ENCODE results near the gene TGOLN2.
"Not testable (repeated sequence)": the region's sequence is repeated elsewhere in the genome, so short reads cannot be mapped to it uniquely, and the experiment has no call there.

TGOLN2 gene

DNA sequence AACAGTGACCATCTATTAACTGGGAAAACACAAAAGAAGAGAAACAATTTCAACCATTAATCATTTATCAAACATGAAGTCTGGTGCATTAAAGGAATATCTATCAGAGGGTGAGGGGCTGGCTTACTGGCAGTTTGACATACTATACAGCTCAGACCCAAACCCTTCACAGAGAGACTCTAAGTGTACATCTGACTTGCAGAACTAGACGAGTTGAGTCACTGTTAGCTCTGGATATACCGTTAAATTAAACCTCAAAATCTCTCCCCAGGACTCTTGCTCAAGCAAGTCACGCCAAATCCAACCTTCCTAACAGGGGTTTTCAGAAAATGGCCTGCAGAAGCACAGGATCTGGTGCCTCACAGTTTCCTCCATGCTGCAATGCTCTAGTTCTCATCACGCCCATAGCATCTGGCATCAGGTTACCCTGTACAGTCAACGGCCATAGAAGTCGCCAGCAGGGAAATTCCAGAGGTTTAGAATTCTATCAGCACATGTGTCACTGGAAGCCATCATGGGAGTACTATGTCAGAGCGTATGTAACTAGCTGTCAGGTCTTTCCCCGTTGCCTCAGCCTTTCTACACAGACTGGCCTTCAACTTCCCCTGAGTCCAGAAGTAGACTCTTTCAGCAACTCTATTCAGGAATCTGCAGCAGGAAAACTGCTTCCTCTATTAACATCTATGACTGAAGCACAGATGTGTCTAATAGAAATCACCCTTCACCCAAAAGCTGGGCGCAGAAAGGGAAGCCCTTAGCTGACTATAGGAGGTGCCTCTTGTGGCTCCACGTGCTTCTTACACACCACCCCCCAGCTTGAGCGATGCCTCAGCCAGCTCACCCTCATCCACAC lies 9.3 kb downstream of the TGOLN2 start:
- no peaks in the 10 kb centered on the region for H3K27me3 ChIP-seq (ENCODE audit: control insufficient read depth, insufficient read depth, low read length)
- no peak overlapping the region for H3K9ac ChIP-seq (ENCODE audit: low read length)
- no peaks in the 10 kb centered on the region for H3K9me3 ChIP-seq (ENCODE audit: control insufficient read depth, low read depth, low read length)
- H3K36me3 ChIP-seq (ENCODE audit: control insufficient read depth, low read depth, low read length), result peaks cover 43% of the 10 kb centered on the region
- no peak overlapping the region for H3K4me3 ChIP-seq (ENCODE audit: low read length)
- H3K27ac ChIP-seq (ENCODE audit: low read length), result no peak overlapping the region
- no peaks in the 10 kb centered on the region for H3K4me1 ChIP-seq (ENCODE audit: control insufficient read depth, low read depth, low read length)

DNA sequence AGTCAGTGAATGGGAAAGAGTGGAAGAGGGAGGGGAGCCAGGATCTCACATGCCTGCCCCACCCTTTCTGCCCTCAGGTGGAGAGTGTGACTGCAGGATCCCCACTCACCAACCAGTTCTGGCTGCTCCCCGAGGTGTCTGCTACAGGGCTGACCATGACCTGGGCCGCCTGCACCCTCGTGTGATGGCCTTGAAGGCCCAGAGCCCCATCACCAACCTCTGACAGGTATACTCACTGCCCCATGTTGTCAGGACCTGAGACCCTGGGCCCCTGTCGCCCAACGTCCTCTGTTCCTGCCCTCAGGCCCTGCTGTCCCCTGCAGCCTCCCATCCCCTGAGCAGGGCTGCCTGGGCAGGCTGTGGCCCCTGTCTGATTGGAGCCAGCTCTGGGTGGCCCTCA lies 11.9 kb downstream of the TGOLN2 start:
- H3K4me3 ChIP-seq (ENCODE audit: low read length); H3K4me1 ChIP-seq (ENCODE audit: control insufficient read depth, low read depth, low read length); H3K9me3 ChIP-seq (ENCODE audit: control insufficient read depth, low read depth, low read length); H3K27me3 ChIP-seq (ENCODE audit: control insufficient read depth, insufficient read depth, low read length); H3K9ac ChIP-seq (ENCODE audit: low read length); H3K27ac ChIP-seq (ENCODE audit: low read length): not testable (repeated sequence)
- peaks cover 24% of the 10 kb centered on the region for H3K36me3 ChIP-seq (ENCODE audit: control insufficient read depth, low read depth, low read length)

DNA sequence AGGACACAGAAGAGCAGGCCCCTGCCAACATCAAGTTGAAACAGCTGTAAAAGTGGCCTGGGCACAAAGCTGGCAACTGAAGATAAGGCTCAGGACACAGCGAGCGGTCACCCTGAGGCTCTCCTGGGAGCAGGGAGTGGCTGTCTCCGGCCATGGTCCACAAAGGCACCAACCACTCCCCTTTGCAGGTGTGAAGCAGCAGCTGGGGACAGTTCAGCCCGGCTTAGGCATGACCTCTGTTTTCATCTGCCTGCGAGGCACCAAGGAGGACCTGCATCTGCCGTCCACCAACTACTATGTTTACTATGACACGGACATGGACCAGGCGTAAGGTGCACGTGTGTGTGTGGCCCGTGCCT lies 12.9 kb downstream of the TGOLN2 start:
- Histone ChIP-seq H3K27ac (ENCODE audit: low read length) (no peak overlapping the region), H3K27me3 (ENCODE audit: control insufficient read depth, insufficient read depth, low read length) (no peaks in the 10 kb centered on the region), H3K4me1 (ENCODE audit: control insufficient read depth, low read depth, low read length) (no peaks in the 10 kb centered on the region), H3K4me3 (ENCODE audit: low read length) (no peak overlapping the region), H3K9ac (ENCODE audit: low read length) (no peak overlapping the region), H3K36me3 (ENCODE audit: control insufficient read depth, low read depth, low read length) (peaks cover 21% of the 10 kb centered on the region), H3K9me3 (ENCODE audit: control insufficient read depth, low read depth, low read length) (no peaks in the 10 kb centered on the region)

DNA sequence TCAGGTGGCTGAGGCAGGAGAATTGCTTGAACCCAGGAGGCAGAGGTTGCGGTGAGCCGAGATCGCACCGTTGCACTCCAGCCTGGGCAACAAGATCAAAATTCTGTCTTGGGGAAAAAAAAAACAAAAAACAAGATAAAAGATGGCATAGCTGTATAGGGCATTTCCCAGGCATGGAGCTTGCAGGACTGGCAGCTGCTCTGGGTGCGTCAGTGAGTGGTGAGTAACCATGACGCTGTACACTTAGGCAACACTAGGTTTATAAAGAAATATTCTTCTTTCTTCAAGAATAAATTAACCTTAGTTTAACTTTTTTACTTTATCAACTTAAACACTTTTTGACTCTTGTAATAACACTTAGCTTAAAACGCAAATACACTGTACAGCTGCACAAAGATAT lies 15.4 kb downstream of the TGOLN2 start:
- H3K9ac ChIP-seq (ENCODE audit: low read length), result no peak overlapping the region
- H3K36me3 ChIP-seq (ENCODE audit: control insufficient read depth, low read depth, low read length), result peaks cover 35% of the 10 kb centered on the region
- H3K27me3 ChIP-seq (ENCODE audit: control insufficient read depth, insufficient read depth, low read length), result no peaks in the 10 kb centered on the region
- no peak overlapping the region for H3K27ac ChIP-seq (ENCODE audit: low read length)
- H3K4me3 ChIP-seq (ENCODE audit: low read length), result no peak overlapping the region
- no peaks in the 10 kb centered on the region for H3K4me1 ChIP-seq (ENCODE audit: control insufficient read depth, low read depth, low read length)
- H3K9me3 ChIP-seq (ENCODE audit: control insufficient read depth, low read depth, low read length), result no peaks in the 10 kb centered on the region

GRCh38 chr2:85310330-85310729 lies 17.5 kb downstream of the TGOLN2 start:
- peaks cover 46% of the 10 kb centered on the region for H3K36me3 ChIP-seq (ENCODE audit: control insufficient read depth, low read depth, low read length)
- no peak overlapping the region for H3K27ac ChIP-seq (ENCODE audit: low read length)
- no peak overlapping the region for H3K9ac ChIP-seq (ENCODE audit: low read length)
- no peak overlapping the region for H3K4me3 ChIP-seq (ENCODE audit: low read length)
- H3K4me1 ChIP-seq (ENCODE audit: control insufficient read depth, low read depth, low read length), result no peaks in the 10 kb centered on the region
- H3K27me3 ChIP-seq (ENCODE audit: control insufficient read depth, insufficient read depth, low read length), result no peaks in the 10 kb centered on the region
- H3K9me3 ChIP-seq (ENCODE audit: control insufficient read depth, low read depth, low read length), result no peaks in the 10 kb centered on the region

- H3K4me1 ChIP-seq (ENCODE audit: control insufficient read depth, low read depth, low read length), result no peaks in the 10 kb centered on the region
- no peaks in the 10 kb centered on the region for H3K27me3 ChIP-seq (ENCODE audit: control insufficient read depth, insufficient read depth, low read length)
- no peak overlapping the region for H3K4me3 ChIP-seq (ENCODE audit: low read length)
- H3K9me3 ChIP-seq (ENCODE audit: control insufficient read depth, low read depth, low read length), result no peaks in the 10 kb centered on the region
- H3K9ac ChIP-seq (ENCODE audit: low read length), result no peak overlapping the region
- H3K27ac ChIP-seq (ENCODE audit: low read length), result no peak overlapping the region
- H3K36me3 ChIP-seq (ENCODE audit: control insufficient read depth, low read depth, low read length), result peaks cover 52% of the 10 kb centered on the region
These were observed 18.0 kb downstream of the TGOLN2 start for GRCh38 chr2:85309699-85310321.

DNA sequence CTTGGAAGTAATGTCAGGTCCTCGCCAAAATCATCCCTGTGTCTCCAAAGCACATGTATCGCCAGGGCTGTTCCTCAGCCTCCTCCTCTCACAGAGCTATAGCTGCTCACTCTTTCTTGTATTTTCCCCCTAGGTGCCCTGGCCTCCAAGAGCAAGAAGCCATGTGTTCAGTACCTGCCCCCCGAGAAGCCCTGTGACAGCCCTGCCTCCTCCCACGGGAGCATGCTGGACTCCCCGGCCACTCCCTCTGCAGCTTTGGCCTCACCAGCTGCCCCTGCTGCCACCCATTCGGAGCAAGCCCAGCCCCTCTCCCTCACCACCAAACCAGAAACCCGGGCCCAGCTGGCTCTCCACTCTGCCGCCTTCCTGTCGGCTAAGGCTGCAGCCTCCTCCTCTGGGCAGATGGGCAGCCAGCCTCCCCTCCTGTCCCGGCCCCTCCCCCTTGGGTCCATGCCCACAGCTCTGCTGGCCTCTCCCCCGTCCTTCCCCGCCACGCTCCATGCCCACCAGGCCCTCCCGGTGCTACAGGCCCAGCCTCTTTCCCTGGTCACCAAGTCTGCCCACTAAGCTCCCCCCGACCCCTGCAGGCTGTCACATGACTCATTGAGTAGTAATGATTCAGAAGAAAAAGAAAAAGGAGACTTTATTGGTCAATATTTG lies 18.8 kb downstream of the TGOLN2 start:
- no peak overlapping the region for H3K9ac ChIP-seq (ENCODE audit: low read length)
- no peaks in the 10 kb centered on the region for H3K27me3 ChIP-seq (ENCODE audit: control insufficient read depth, insufficient read depth, low read length)
- H3K4me1 ChIP-seq (ENCODE audit: control insufficient read depth, low read depth, low read length), result no peaks in the 10 kb centered on the region
- no peaks in the 10 kb centered on the region for H3K9me3 ChIP-seq (ENCODE audit: control insufficient read depth, low read depth, low read length)
- no peak overlapping the region for H3K27ac ChIP-seq (ENCODE audit: low read length)
- H3K36me3 ChIP-seq (ENCODE audit: control insufficient read depth, low read depth, low read length), result peaks cover 59% of the 10 kb centered on the region
- no peak overlapping the region for H3K4me3 ChIP-seq (ENCODE audit: low read length)

GRCh38 chr2:85308201-85308600 lies 19.6 kb downstream of the TGOLN2 start:
- Histone ChIP-seq H3K4me3 (ENCODE audit: low read length) (no peak overlapping the region), H3K27me3 (ENCODE audit: control insufficient read depth, insufficient read depth, low read length) (no peaks in the 10 kb centered on the region), H3K9me3 (ENCODE audit: control insufficient read depth, low read depth, low read length) (no peaks in the 10 kb centered on the region), H3K9ac (ENCODE audit: low read length) (no peak overlapping the region), H3K36me3 (ENCODE audit: control insufficient read depth, low read depth, low read length) (peaks cover 67% of the 10 kb centered on the region), H3K4me1 (ENCODE audit: control insufficient read depth, low read depth, low read length) (no peaks in the 10 kb centered on the region), H3K27ac (ENCODE audit: low read length) (no peak overlapping the region)

DNA sequence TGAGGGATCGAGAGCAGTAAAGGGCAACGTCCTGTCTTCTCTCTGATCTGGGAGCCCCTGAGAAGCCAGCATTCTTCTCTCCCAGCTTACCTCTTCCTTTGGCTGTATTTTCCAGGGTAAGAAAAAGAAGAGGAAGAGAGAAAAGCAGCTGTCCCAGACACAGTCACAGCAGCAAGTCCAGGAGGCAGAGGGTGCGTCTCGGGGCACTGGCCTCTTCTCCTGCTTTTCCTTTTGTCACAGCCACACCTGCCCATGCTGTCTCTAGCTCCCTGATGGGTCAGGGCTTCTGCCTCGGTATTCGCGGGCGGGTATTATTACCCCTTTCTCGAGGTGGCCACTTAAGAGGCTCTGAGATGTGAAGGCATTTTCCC lies 20.3 kb downstream of the TGOLN2 start:
- Histone ChIP-seq H3K36me3 (ENCODE audit: control insufficient read depth, low read depth, low read length) (peaks cover 69% of the 10 kb centered on the region), H3K9ac (ENCODE audit: low read length) (no peak overlapping the region), H3K27ac (ENCODE audit: low read length) (no peak overlapping the region), H3K4me3 (ENCODE audit: low read length) (no peak overlapping the region), H3K4me1 (ENCODE audit: control insufficient read depth, low read depth, low read length) (no peaks in the 10 kb centered on the region), H3K27me3 (ENCODE audit: control insufficient read depth, insufficient read depth, low read length) (no peaks in the 10 kb centered on the region), H3K9me3 (ENCODE audit: control insufficient read depth, low read depth, low read length) (no peaks in the 10 kb centered on the region)

- H3K4me1 ChIP-seq (ENCODE audit: control insufficient read depth, low read depth, low read length), result no peaks in the 10 kb centered on the region
- no peak overlapping the region for H3K4me3 ChIP-seq (ENCODE audit: low read length)
- no peak overlapping the region for H3K9ac ChIP-seq (ENCODE audit: low read length)
- no peak overlapping the region for H3K27ac ChIP-seq (ENCODE audit: low read length)
- H3K9me3 ChIP-seq (ENCODE audit: control insufficient read depth, low read depth, low read length), result no peaks in the 10 kb centered on the region
- H3K27me3 ChIP-seq (ENCODE audit: control insufficient read depth, insufficient read depth, low read length), result no peaks in the 10 kb centered on the region
- H3K36me3 ChIP-seq (ENCODE audit: control insufficient read depth, low read depth, low read length), result peaks cover 60% of the 10 kb centered on the region
These were observed 23.8 kb downstream of the TGOLN2 start for GRCh38 chr2:85303780-85304531.

DNA sequence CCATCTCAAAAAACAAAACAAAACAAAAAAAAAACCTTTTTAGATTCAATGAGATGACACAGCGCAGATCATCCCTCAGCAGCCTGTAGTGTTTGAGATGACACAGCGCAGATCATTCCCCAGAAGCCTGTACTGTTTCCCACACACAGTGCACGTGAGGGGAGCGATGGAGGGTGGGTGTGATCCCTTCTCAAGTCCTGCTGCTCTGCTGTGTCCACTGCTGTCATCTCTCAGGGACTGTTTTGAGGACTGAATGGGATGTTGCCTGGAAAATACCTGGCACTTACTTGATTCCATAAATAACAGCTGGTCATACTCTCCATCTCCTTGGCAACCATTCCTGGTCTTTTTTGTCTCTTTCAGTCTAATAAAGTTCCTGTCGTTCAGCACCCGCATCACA lies 25.7 kb downstream of the TGOLN2 start:
- H3K27ac ChIP-seq (ENCODE audit: low read length), result no peak overlapping the region
- H3K36me3 ChIP-seq (ENCODE audit: control insufficient read depth, low read depth, low read length), result peaks cover 41% of the 10 kb centered on the region
- no peaks in the 10 kb centered on the region for H3K9me3 ChIP-seq (ENCODE audit: control insufficient read depth, low read depth, low read length)

More for the DNA sequence above, 25.7 kb downstream of the TGOLN2 start:
- Histone ChIP-seq H3K4me3 (ENCODE audit: low read length) (no peak overlapping the region), H3K27me3 (ENCODE audit: control insufficient read depth, insufficient read depth, low read length) (no peaks in the 10 kb centered on the region), H3K9ac (ENCODE audit: low read length) (no peak overlapping the region), H3K4me1 (ENCODE audit: control insufficient read depth, low read depth, low read length) (peaks cover 3% of the 10 kb centered on the region)

All from iPS-18a (cell line).